Endodermal cell (in vitro differentiated cells): ENCODE results near the gene MAP7D2. TPM values are rescaled to one million over a fixed set of nuclear protein-coding genes. Genes with fewer than 3 reads are reported as not detected.

Experiments
- DNase-seq: peaks from one replicate; pipeline ENCODE4 v3.0.0-alpha.2; 2017
- H3K27ac ChIP-seq: 2 replicates; pipeline ENCODE4 v1.5.1; 2013; ENCODE audit warnings: mild to moderate bottlenecking, low read depth, low read length, moderate library complexity
- H3K27me3 ChIP-seq: 2 replicates; pipeline ENCODE4 v1.6.1; 2013; ENCODE audit warnings: mild to moderate bottlenecking, low read length, moderate library complexity; ENCODE audit not compliant: insufficient read depth, control insufficient read depth, poor library complexity, severe bottlenecking
- H3K36me3 ChIP-seq: 2 replicates; pipeline ENCODE4 v1.7.0; 2013; ENCODE audit warnings: mild to moderate bottlenecking, low read length, moderate library complexity; ENCODE audit not compliant: control insufficient read depth, insufficient read depth
- H3K4me1 ChIP-seq: one replicate; pipeline ENCODE4 v1.7.0; 2013; ENCODE audit warnings: low read length; ENCODE audit not compliant: control insufficient read depth, insufficient read depth
- H3K4me3 ChIP-seq: 2 replicates; pipeline ENCODE4 v1.5.1; 2013; ENCODE audit warnings: mild to moderate bottlenecking, low read length, moderate library complexity
- H3K9ac ChIP-seq: 2 replicates; pipeline ENCODE4 v1.6.1; 2013; ENCODE audit warnings: mild to moderate bottlenecking, low read length, moderate library complexity; ENCODE audit not compliant: poor library complexity, severe bottlenecking; ENCODE audit errors: extremely low read depth
- H3K9me3 ChIP-seq: 2 replicates; pipeline ENCODE4 v1.6.1; 2013; ENCODE audit warnings: mild to moderate bottlenecking, low read length, moderate library complexity; ENCODE audit not compliant: control insufficient read depth
- H3K27ac Mint-ChIP-seq: 2 replicates; pipeline ENCODE4 v1.8.0; 2020; ENCODE audit warnings: mixed read lengths
- H3K27me3 Mint-ChIP-seq: 2 replicates; pipeline ENCODE4 v1.8.0; 2021; ENCODE audit warnings: mild to moderate bottlenecking, mixed read lengths; ENCODE audit not compliant: insufficient read depth
- H3K36me3 Mint-ChIP-seq: 2 replicates; pipeline ENCODE4 v1.8.0; 2020; ENCODE audit warnings: low read depth, mixed read lengths
- H3K4me1 Mint-ChIP-seq: 2 replicates; pipeline ENCODE4 v1.8.0; 2020; ENCODE audit warnings: mixed read lengths
- H3K4me3 Mint-ChIP-seq: 2 replicates; pipeline ENCODE4 v1.8.0; 2020; ENCODE audit warnings: mild to moderate bottlenecking, moderate library complexity, mixed read lengths
- H3K9me3 Mint-ChIP-seq: 2 replicates; pipeline ENCODE4 v1.8.0; 2020; ENCODE audit warnings: mild to moderate bottlenecking, mixed read lengths
- WGBS, 2 experiments: methylation state at CpG; one replicate each; pipeline versions ENCODE4 v1.1.5 to v1.1.7; 2013; ENCODE audit warnings: missing lambda C conversion rate in 2 of 2, mixed read lengths in 1 of 2; ENCODE audit not compliant: insufficient coverage in 1 of 2, insufficient read length in 1 of 2; 5-methylcytosine and 5-hydroxymethylcytosine counted together
- total RNA-seq, 2 donors: library from RNA; stranded (reverse); fragmentation: NEBNext Ultra II Directional in 1 of 2; extraction: Animal tissue kit (Norgen Biotek cat#: 25700) in 1 of 2; gene quantifications; 2 replicates in 1 of 2; 3 replicates in 1 of 2; pipeline ENCODE4 v1.2.1, GENCODE V29; 2021
- TF ChIP-seq, protein P1 (sequence below): fragments of 200-600 bp; sonication (generic); conservative IDR thresholded peaks from 2 replicates; pipeline ENCODE4 v1.5.0; 2021; ENCODE audit warnings: antibody characterized with exemption, mild to moderate bottlenecking

Gene MAP7D2
- total RNA-seq, 2 donors from 2014 or later, result 1.5 to 1.9 TPM

DNA sequence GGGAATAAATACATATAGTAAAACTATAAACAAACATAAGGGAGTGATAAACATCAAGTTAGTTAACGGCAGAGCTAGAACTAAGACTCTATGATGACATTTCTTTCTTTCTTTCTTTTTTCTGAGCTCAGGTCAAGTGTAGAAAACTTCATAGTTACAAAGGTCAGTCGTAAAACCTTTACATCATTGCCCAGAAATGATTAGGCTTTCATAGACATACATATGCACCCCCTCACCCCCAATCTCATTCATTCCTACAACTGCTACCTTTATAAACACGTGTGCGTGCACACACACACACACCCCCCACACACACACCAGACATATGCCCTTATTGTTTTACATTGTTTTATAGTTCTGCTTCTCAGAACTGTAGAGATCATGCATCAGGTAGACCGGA lies 19.2 kb upstream of the MAP7D2 start:
- TF ChIP-seq, protein P1, sequence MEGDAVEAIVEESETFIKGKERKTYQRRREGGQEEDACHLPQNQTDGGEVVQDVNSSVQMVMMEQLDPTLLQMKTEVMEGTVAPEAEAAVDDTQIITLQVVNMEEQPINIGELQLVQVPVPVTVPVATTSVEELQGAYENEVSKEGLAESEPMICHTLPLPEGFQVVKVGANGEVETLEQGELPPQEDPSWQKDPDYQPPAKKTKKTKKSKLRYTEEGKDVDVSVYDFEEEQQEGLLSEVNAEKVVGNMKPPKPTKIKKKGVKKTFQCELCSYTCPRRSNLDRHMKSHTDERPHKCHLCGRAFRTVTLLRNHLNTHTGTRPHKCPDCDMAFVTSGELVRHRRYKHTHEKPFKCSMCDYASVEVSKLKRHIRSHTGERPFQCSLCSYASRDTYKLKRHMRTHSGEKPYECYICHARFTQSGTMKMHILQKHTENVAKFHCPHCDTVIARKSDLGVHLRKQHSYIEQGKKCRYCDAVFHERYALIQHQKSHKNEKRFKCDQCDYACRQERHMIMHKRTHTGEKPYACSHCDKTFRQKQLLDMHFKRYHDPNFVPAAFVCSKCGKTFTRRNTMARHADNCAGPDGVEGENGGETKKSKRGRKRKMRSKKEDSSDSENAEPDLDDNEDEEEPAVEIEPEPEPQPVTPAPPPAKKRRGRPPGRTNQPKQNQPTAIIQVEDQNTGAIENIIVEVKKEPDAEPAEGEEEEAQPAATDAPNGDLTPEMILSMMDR, result no peak
- peaks cover 73% of the 10 kb centered on the region for H3K36me3 ChIP-seq
- no peak overlapping the region for H3K27ac Mint-ChIP-seq
- H3K27me3 Mint-ChIP-seq, result no peaks in the 10 kb centered on the region
- no peak overlapping the region for H3K27ac ChIP-seq
- whole genome bisulfite sequencing, 2 experiments, result 89 to 100% methylated on average over 3 to 5 of the region's 5 CpGs
- peaks cover 10% of the 10 kb centered on the region for H3K4me1 Mint-ChIP-seq
- no peak overlapping the region for H3K4me3 ChIP-seq
- peaks cover 42% of the 10 kb centered on the region for H3K36me3 Mint-ChIP-seq
- no peak overlapping the region for H3K4me3 Mint-ChIP-seq
- H3K9me3 ChIP-seq, result no peaks in the 10 kb centered on the region
- no peaks in the 10 kb centered on the region for H3K4me1 ChIP-seq
- no peak overlapping the region for H3K9ac ChIP-seq
- DNase-seq, result no peak
- H3K27me3 ChIP-seq, result no peaks in the 10 kb centered on the region
- H3K9me3 Mint-ChIP-seq, result peaks cover 29% of the 10 kb centered on the region

DNA sequence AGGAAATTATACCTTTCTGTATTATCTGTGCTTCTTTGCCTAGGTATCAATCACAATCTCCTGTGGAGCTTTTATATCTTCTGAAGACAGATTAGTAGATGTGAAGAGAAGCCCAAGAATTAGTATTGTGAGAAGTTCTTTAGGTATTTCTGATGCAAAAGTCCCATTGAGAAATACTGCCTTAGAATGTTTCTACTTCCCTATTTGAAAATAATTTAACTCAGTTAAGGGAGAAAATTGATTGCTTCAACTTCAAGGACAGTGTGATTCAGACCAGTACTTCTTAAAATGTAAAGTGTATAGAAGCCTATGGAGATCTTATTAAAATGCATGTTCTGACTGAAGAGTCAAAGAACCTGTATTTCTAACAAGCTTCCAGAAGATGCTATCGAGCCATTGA lies 16.0 kb upstream of the MAP7D2 start:
- Mint-ChIP-seq H3K4me1 (no peaks in the 10 kb centered on the region), H3K4me3 (no peak overlapping the region), H3K27ac (no peak overlapping the region), H3K9me3 (peaks cover 16% of the 10 kb centered on the region), H3K27me3 (no peaks in the 10 kb centered on the region), H3K36me3 (peaks cover 40% of the 10 kb centered on the region)
- Histone ChIP-seq H3K9me3 (no peaks in the 10 kb centered on the region), H3K36me3 (peaks cover 76% of the 10 kb centered on the region), H3K4me1 (no peaks in the 10 kb centered on the region), H3K27me3 (no peaks in the 10 kb centered on the region), H3K9ac (no peak overlapping the region), H3K27ac (no peak overlapping the region), H3K4me3 (no peak overlapping the region)
- 92% methylated on average over 1 of the region's 1 CpG; no CpG with 5 or more reads in 1 of the 2 experiments for WGBS, 2 experiments
- TF ChIP-seq, protein P1, result no peak
- DNase-seq, result no peak

DNA sequence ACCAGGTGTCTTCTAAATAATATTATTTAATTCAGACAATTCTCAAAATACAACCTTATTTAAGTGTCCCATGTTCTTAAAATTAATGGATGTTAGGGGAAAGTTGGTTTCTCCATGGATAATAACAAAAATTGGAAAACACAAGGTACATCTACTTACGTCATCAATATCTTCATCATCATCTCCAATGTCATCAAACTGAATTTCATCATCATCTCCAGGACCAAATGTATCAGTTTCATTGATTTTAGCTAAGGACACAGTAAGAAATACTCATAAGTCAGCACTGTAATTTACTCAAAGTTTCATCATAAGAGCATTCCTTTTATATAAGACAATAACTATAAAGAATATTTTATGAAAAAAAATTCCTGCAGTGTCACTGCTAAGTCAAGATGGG lies 13.7 kb upstream of the MAP7D2 start:
- Mint-ChIP-seq H3K27ac (no peak overlapping the region), H3K27me3 (no peaks in the 10 kb centered on the region), H3K36me3 (peaks cover 21% of the 10 kb centered on the region), H3K4me1 (no peaks in the 10 kb centered on the region), H3K4me3 (no peak overlapping the region), H3K9me3 (peaks cover 10% of the 10 kb centered on the region)
- no peaks in the 10 kb centered on the region for H3K9me3 ChIP-seq
- no peak overlapping the region for H3K27ac ChIP-seq
- no peak overlapping the region for H3K4me3 ChIP-seq
- TF ChIP-seq, protein P1, result no peak
- peaks cover 58% of the 10 kb centered on the region for H3K36me3 ChIP-seq
- no peaks in the 10 kb centered on the region for H3K27me3 ChIP-seq
- WGBS, 2 experiments, result 93 to 100% methylated on average over 1 of the region's 1 CpG
- no peak overlapping the region for H3K9ac ChIP-seq
- no peaks in the 10 kb centered on the region for H3K4me1 ChIP-seq
- DNase-seq, result no peak
